HepG2 (cell line): Measurements from ENCODE around the gene HELZ2. TPM values are rescaled to one million over a fixed set of nuclear protein-coding genes. Genes with fewer than 3 reads are reported as not detected.
A peak's percentile ranks its signal among the peaks of the same experiment; 100 is the strongest.

ENCODE experiments used
- ATAC-seq: fragments of 200-7000 bp; cut with Tn5 transposase; 3 replicates; pipeline ENCODE4 v1.9.1; 2020; ENCODE audit warnings: mild to moderate bottlenecking, moderate library complexity
- BruUV-seq: library from RNA; stranded (reverse); fragments of 400-500 nt; replicated peaks from 2 replicates; lab custom pipeline; 2021; lab: Mats Ljungman, UMichigan
- CTCF ChIA-PET: fragments of 300-600 bp; formaldehyde crosslinking; extraction: SDS; loops from one replicate; lab custom pipeline; 2021; ENCODE audit warnings: low total read pairs, inconsistent platforms, low intra/inter-chr PET ratio; lab: Yijun Ruan, JAX
- POLR2A ChIA-PET: fragments of 350-600 bp; sonication (Branson Sonifier 250); formaldehyde crosslinking; loops from one replicate; lab custom pipeline; 2020; ENCODE audit warnings: antibody characterized with exemption, inconsistent platforms; lab: Yijun Ruan, JAX
- DNase-seq: peaks from one replicate; pipeline ENCODE4 v3.0.0-alpha.2; 2015; ENCODE audit warnings: low spot score
- FAIRE-seq: peaks from 3 replicates; lab custom pipeline; 2011; peaks lifted over from hg19 to GRCh38; lab: Jason Lieb, UNC
- H2AFZ ChIP-seq: one replicate; pipeline ENCODE4 v1.6.1; 2011; ENCODE audit warnings: low read length, inconsistent platforms
- H3K27ac ChIP-seq: fragments of 300-600 bp; 3 replicates; pipeline ENCODE4 v1.8.0; 2011; ENCODE audit warnings: mixed run types, mild to moderate bottlenecking, mixed read lengths, low read length, inconsistent platforms; ENCODE audit not compliant: insufficient read depth; ENCODE audit errors: extremely low read length
- H3K27me3 ChIP-seq, 2 experiments: fragments of 200-600 bp in 1 of 2; 2 replicates in 1 of 2; 3 replicates in 1 of 2; pipeline versions ENCODE4 v1.6.0 to v1.8.0; 2011; ENCODE audit warnings: low read length in 2 of 2, mild to moderate bottlenecking in 2 of 2, moderate library complexity in 2 of 2, inconsistent platforms in 1 of 2; ENCODE audit not compliant: insufficient read depth in 2 of 2, control insufficient read depth in 1 of 2
- H3K36me3 ChIP-seq, 2 experiments: fragments of 200-600 bp in 1 of 2; replicated peaks in 1 of 2; 2 replicates in 1 of 2; 3 replicates in 1 of 2; pipeline versions ENCODE4 v1.5.1 to v1.8.0; 2011; ENCODE audit warnings: low read length in 2 of 2, inconsistent platforms in 1 of 2; ENCODE audit not compliant: insufficient read depth in 2 of 2, control insufficient read depth in 1 of 2
- H3K4me1 ChIP-seq: 2 replicates; pipeline ENCODE4 v1.5.1; 2012; ENCODE audit warnings: low read length, inconsistent platforms; ENCODE audit not compliant: insufficient read depth
- H3K4me2 ChIP-seq: 2 replicates; pipeline ENCODE4 v1.6.0; 2011; ENCODE audit warnings: low read depth, low read length, inconsistent platforms
- H3K4me3 ChIP-seq, 3 experiments: fragments of 200-600 bp in 1 of 3; sonication (generic), shearing (Covaris generic) in 1 of 3; replicated peaks in 1 of 3; 2 replicates each; pipeline ENCODE4 v1.5.1; 2011 to 2016; ENCODE audit warnings: low read length in 3 of 3, inconsistent platforms in 2 of 3, low read depth in 2 of 3, mild to moderate bottlenecking in 2 of 3, control low read depth in 1 of 3, mixed read lengths in 1 of 3; ENCODE audit not compliant: insufficient read depth in 1 of 3
- H3K79me2 ChIP-seq: one replicate; pipeline ENCODE4 v1.6.1; 2011; ENCODE audit warnings: low read length, inconsistent platforms; ENCODE audit not compliant: insufficient read depth
- H3K9ac ChIP-seq: 2 replicates; pipeline ENCODE4 v1.6.0; 2011; ENCODE audit warnings: mild to moderate bottlenecking, low read depth, low read length, inconsistent platforms; ENCODE audit not compliant: insufficient read depth
- H3K9me3 ChIP-seq: 2 replicates; pipeline ENCODE4 v1.5.1; 2012; ENCODE audit warnings: mild to moderate bottlenecking, low read length
- H4K20me1 ChIP-seq: 2 replicates; pipeline ENCODE4 v1.6.0; 2011; ENCODE audit warnings: inconsistent platforms, mild to moderate bottlenecking, low read length, moderate library complexity; ENCODE audit not compliant: insufficient read depth
- BRD4 ChIP-seq: sonication (generic); formaldehyde crosslinking; IDR thresholded peaks from 2 replicates; pipeline ENCODE4 v1.4.0; 2020; ENCODE audit warnings: missing genetic modification reagents
- GABPB1 ChIP-seq: IDR thresholded peaks from 2 replicates; pipeline ENCODE4 v1.6.1; 2016; ENCODE audit warnings: mild to moderate bottlenecking, missing genetic modification reagents, moderate library complexity, missing compliant biosample characterization
- GMEB1 ChIP-seq: sonication (generic); formaldehyde crosslinking; IDR thresholded peaks from 2 replicates; pipeline ENCODE4 v1.5.1; 2020; ENCODE audit warnings: missing genetic modification reagents, mild to moderate bottlenecking, borderline replicate concordance
- HNRNPL ChIP-seq: fragments of 200-400 bp; formaldehyde crosslinking; IDR thresholded peaks from 2 replicates; pipeline ENCODE4 v1.6.1; 2017; ENCODE audit warnings: mild to moderate bottlenecking, low read depth, low read length
- MED8 ChIP-seq: sonication (generic); formaldehyde crosslinking; IDR thresholded peaks from 2 replicates; pipeline ENCODE4 v1.8.1; 2023; ENCODE audit warnings: mild to moderate bottlenecking, missing genetic modification reagents; ENCODE audit not compliant: insufficient replicate concordance
- MEIS2 ChIP-seq: sonication (generic); formaldehyde crosslinking; IDR thresholded peaks from 2 replicates; pipeline ENCODE4 v1.9.0; 2021; ENCODE audit warnings: mild to moderate bottlenecking, missing genetic modification reagents
- NFKB2 ChIP-seq: sonication (generic); formaldehyde crosslinking; IDR thresholded peaks from 2 replicates; pipeline ENCODE4 v1.4.0; 2020; ENCODE audit warnings: missing genetic modification reagents, borderline replicate concordance
- NFYB ChIP-seq: sonication (generic); formaldehyde crosslinking; IDR thresholded peaks from 2 replicates; pipeline ENCODE4 v1.4.0; 2020; ENCODE audit warnings: missing genetic modification reagents
- PHF20 ChIP-seq: sonication (generic); formaldehyde crosslinking; IDR thresholded peaks from 2 replicates; pipeline ENCODE4 v1.5.0; 2020; ENCODE audit warnings: mild to moderate bottlenecking, missing genetic modification reagents
- SRY ChIP-seq: sonication (generic); formaldehyde crosslinking; IDR thresholded peaks from 2 replicates; pipeline ENCODE4 v1.8.0; 2022; ENCODE audit warnings: mild to moderate bottlenecking, missing genetic modification reagents
- TAF15 ChIP-seq: fragments of 200-400 bp; formaldehyde crosslinking; IDR thresholded peaks from one replicate; pipeline ENCODE4 v1.6.1; 2018; ENCODE audit warnings: mild to moderate bottlenecking, low read depth, low read length; ENCODE audit not compliant: poor library complexity, severe bottlenecking
- TFAP4 ChIP-seq: sonication (generic); IDR thresholded peaks from 2 replicates; pipeline ENCODE4 v1.6.1; 2016; ENCODE audit warnings: low read depth, borderline replicate concordance
- ZEB1 ChIP-seq: IDR thresholded peaks from 2 replicates; pipeline ENCODE4 v1.6.1; 2012; ENCODE audit warnings: mild to moderate bottlenecking, low read depth, inconsistent platforms; ENCODE audit not compliant: insufficient replicate concordance
- ZNF296 ChIP-seq: sonication (generic); formaldehyde crosslinking; conservative IDR thresholded peaks from 2 replicates; pipeline ENCODE4 v1.5.0; 2020; ENCODE audit warnings: mild to moderate bottlenecking, missing genetic modification reagents
- ZNF563 ChIP-seq: sonication (generic); formaldehyde crosslinking; IDR thresholded peaks from 2 replicates; pipeline ENCODE4 v1.8.0; 2022; ENCODE audit warnings: mild to moderate bottlenecking, moderate library complexity, missing genetic modification reagents
- ZNF577 ChIP-seq: sonication (generic); formaldehyde crosslinking; IDR thresholded peaks from 2 replicates; pipeline ENCODE4 v1.4.0; 2020; ENCODE audit warnings: mild to moderate bottlenecking, low read depth, missing genetic modification reagents, borderline replicate concordance
- ZNF777 ChIP-seq: sonication (generic); formaldehyde crosslinking; IDR thresholded peaks from 2 replicates; pipeline ENCODE4 v1.4.0; 2020; ENCODE audit warnings: missing genetic modification reagents
- WGBS: methylation state at CpG from one replicate; pipeline ENCODE4 v1.1.6; 2017; ENCODE audit warnings: low lambda C conversion rate; 5-methylcytosine and 5-hydroxymethylcytosine counted together
- in situ Hi-C: cut with HindIII; loops from 2 replicates; pipeline ENCODE4 v1.10.0; 2017; ENCODE audit warnings: low pct_unique_long_range_greater_than_20kb; ENCODE audit not compliant: extremely low pct_ligation_motif_present
- intact Hi-C: fragments of 100-400 bp; cut with micrococcal nuclease; formaldehyde crosslinking; loops from one replicate; pipeline ENCODE4 v1.10.0; 2022; ENCODE audit not compliant: unreplicated experiment
- polyA plus RNA-seq, 8 experiments: library from polyadenylated mRNA; depleted of rRNA in 3 of 8; stranded (reverse) in 7 of 8; unstranded in 1 of 8; fragments of >200 nt; fragmentation: Illumina TruSeq in 4 of 8; extraction: Trizol in 4 of 8; gene quantifications; 2 replicates each; pipeline versions ENCODE4 v1.2.1 to v1.2.3, GENCODE V29; 2011 to 2016; ENCODE audit warnings: low read depth in 4 of 8, missing spikeins in 1 of 8, mixed read lengths in 1 of 8; ENCODE audit not compliant: insufficient read depth in 1 of 8
- total RNA-seq, 5 experiments: library from RNA; depleted of rRNA; stranded (reverse); fragments of >200 nt; fragmentation: Illumina TruSeq; extraction: Trizol; gene quantifications; 2 replicates each; pipeline ENCODE4 v1.2.3, GENCODE V29; 2016; ENCODE audit warnings: low read depth in 1 of 5

Gene HELZ2
- total and polyA plus RNA-seq, 2 of the 13 experiments (the other 11 are each of a cell fraction or from before 2014, with no cell fraction given): 9.6 to 10.1 TPM

GRCh38 chr20:63536241-63536977 is 37.6 kb downstream of the HELZ2 start (continued):
- TF ChIP-seq GABPB1 (CRISPR knock-in tag) (peak; percentile 17; the same call in 1 of the 2 replicates), NFKB2 (CRISPR knock-in tag) (0 out of 2 replicates have a peak, but pooled peaks have one; percentile 26), ZNF296 (CRISPR knock-in tag) (no peak), MED8 (peak; percentile 11), BRD4 (CRISPR knock-in tag) (0 out of 2 replicates have a peak, but pooled peaks have one; percentile 8), ZEB1 (peak; percentile 58), HNRNPL (0 out of 2 replicates have a peak, but pooled peaks have one; percentile 35), TAF15 (peak; percentile 23)

- CTCF ChIA-PET: no interaction called here
- Histone ChIP-seq H3K27me3 (peaks cover 39 to 62% of the 10 kb centered on the region in 2 experiments), H3K9me3 (no peaks in the 10 kb centered on the region), H3K36me3 (no peaks in the 10 kb centered on the region), H4K20me1 (no peaks in the 10 kb centered on the region), H3K4me3 (peak overlapping the region in 2 of 3 experiments; percentile 2 to 53; a peak in 1 of 6 replicates), H2AFZ (no peak overlapping the region), H3K4me1 (peaks cover 45% of the 10 kb centered on the region), H3K9ac (no peak overlapping the region), H3K27ac (no peak overlapping the region), H3K79me2 (no peaks in the 10 kb centered on the region), H3K4me2 (peak overlapping the region; percentile 54)
- FAIRE-seq (peak; percentile 28), DNase-seq (no peak), ATAC-seq (peak; percentile 1; the same call in 1 of the 3 replicates)
- POLR2A ChIA-PET: interaction anchor here (0.8 to 2.7 kb wide), 5 partner anchors 12 to 92 kb away, joined by 3 to 9 read pairs (median 3); partner anchors contain the start of genes GMEB2, HELZ2 and PPDPF
- intact Hi-C loops: loop anchor here (5.0 to 10.0 kb wide), 4 partner anchors 92 to 437 kb away; partner anchors contain the start of genes GMEB2, LIME1, RTEL1 and SLC2A4RG
- WGBS: 7% methylated on average over 36 of the region's 49 CpGs
- BruUV-seq: no TSS peak
- in situ Hi-C loops: loop anchor here (5.0 kb wide), 1 partner anchor 42 kb away; no protein-coding TSS in a partner anchor
- no peak for TF ChIP-seq ZNF577 (CRISPR knock-in tag)
- no peak for TF ChIP-seq ZNF563 (CRISPR knock-in tag)
- TF ChIP-seq PHF20 (CRISPR knock-in tag): no peak
- no peak for TF ChIP-seq ZNF777 (CRISPR knock-in tag)
- no peak for TF ChIP-seq NFYB (CRISPR knock-in tag)
- TF ChIP-seq TFAP4: peak; percentile 25; the same call in 1 of the 2 replicates
- no peak for TF ChIP-seq MEIS2 (CRISPR knock-in tag)
- peak; percentile 56; the same call in 1 of the 2 replicates for TF ChIP-seq GMEB1
- TF ChIP-seq SRY (CRISPR knock-in tag): 0 out of 2 replicates have a peak, but pooled peaks have one; percentile 49
Observed at GRCh38 chr20:63534831-63535651, 39.0 kb downstream of the HELZ2 start.
